ENCODE measurements around the gene RNF144A.
"Not testable (repeated sequence)": the region's sequence is repeated elsewhere in the genome, so short reads cannot be mapped to it uniquely, and the experiment has no call there.

Gene RNF144A

GRCh38 chr2:6896930-6897759 lies 20.1 kb upstream of the RNF144A start:
- peak; percentile 55 for DNase-seq (ENCODE audit: low read depth)
- TF ChIP-seq MYC (IDR thresholded peaks at IDR 0.05; ENCODE audit: low read depth, low read length) (no peak), CTCF (IDR thresholded peaks at IDR 0.05; ENCODE audit: low read depth, low read length) (peak; percentile 63)
- H3K4me3 ChIP-seq (ENCODE audit: low read depth, low read length), result no peak overlapping the region

GRCh38 chr2:6902581-6902980 lies 14.6 kb upstream of the RNF144A start:
- not testable (repeated sequence) for H3K4me3 ChIP-seq (ENCODE audit: low read depth, low read length); DNase-seq (ENCODE audit: low read depth)

GRCh38 chr2:6905668-6906067 lies 11.5 kb upstream of the RNF144A start:
- DNase-seq (ENCODE audit: low read depth), result no peak
- no peak overlapping the region for H3K4me3 ChIP-seq (ENCODE audit: low read depth, low read length)
- TF ChIP-seq MAX (IDR thresholded peaks at IDR 0.05; ENCODE audit: low read depth, low read length), result no peak
- TF ChIP-seq MYC (IDR thresholded peaks at IDR 0.05; ENCODE audit: low read depth, low read length), result no peak
- no peak for TF ChIP-seq POLR2A (IDR thresholded peaks at IDR 0.05; ENCODE audit: extremely low read depth, insufficient read length)
- TF ChIP-seq CTCF (IDR thresholded peaks at IDR 0.05; ENCODE audit: low read depth, low read length), result no peak

DNA sequence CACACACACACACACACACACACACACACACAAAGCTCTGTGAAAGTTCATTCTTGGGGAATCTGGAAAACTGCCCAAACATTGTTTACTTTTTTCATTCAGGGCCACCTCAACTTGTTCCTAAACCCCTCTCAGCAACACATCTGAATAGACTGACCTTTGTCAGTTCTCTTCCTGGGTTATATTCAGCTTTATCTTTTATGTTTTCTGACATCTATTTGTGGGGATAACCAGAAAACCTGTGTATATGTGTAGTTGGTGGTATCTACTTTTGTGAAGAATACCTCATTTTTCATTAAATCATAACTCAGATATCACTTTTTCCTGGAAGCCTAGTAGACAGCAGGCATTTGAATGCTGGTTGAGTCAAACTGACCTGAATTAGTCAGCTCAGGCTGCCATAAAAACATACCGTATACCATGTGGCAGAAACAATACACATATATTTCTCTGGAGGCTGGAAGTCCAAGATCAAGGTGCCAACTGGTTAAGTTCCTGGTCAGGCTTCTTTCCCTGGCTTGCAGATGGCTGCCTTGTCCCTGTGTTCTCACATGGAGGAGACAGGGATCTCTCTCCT lies 11.0 kb upstream of the RNF144A start:
- TF ChIP-seq MYC (IDR thresholded peaks at IDR 0.05; ENCODE audit: low read depth, low read length) (no peak), CTCF (IDR thresholded peaks at IDR 0.05; ENCODE audit: low read depth, low read length) (no peak), MAX (IDR thresholded peaks at IDR 0.05; ENCODE audit: low read depth, low read length) (no peak), POLR2A (IDR thresholded peaks at IDR 0.05; ENCODE audit: extremely low read depth, insufficient read length) (no peak)
- no peak overlapping the region for H3K4me3 ChIP-seq (ENCODE audit: low read depth, low read length)
- no peak for DNase-seq (ENCODE audit: low read depth)

DNA sequence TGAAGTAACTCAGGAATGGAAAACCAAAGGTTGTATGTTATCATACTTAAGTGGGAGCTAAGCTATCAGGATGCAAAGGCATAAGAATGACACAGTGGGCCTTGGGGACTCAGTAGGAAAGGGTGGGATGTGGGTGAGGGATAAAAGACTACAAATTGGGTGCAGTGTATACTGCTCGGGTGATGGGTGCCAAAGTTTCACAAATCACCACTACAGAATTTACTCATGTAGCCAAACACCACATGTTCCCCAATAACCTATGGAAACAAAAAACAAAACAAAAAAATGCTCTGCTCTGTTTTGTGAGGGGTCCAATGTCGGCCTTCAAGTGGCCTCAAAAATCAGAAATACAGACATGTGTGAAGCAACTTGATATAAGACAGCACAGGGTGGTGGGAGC lies 8.9 kb upstream of the RNF144A start:
- DNase-seq (ENCODE audit: low read depth), result no peak
- TF ChIP-seq CTCF (IDR thresholded peaks at IDR 0.05; ENCODE audit: low read depth, low read length) (no peak), MYC (IDR thresholded peaks at IDR 0.05; ENCODE audit: low read depth, low read length) (no peak), MAX (IDR thresholded peaks at IDR 0.05; ENCODE audit: low read depth, low read length) (no peak), POLR2A (IDR thresholded peaks at IDR 0.05; ENCODE audit: extremely low read depth, insufficient read length) (no peak)
- no peak overlapping the region for H3K4me3 ChIP-seq (ENCODE audit: low read depth, low read length)

- DNase-seq (ENCODE audit: low read depth), result peak; percentile 84
- H3K4me3 ChIP-seq (ENCODE audit: low read depth, low read length), result no peak overlapping the region
- TF ChIP-seq POLR2A (IDR thresholded peaks at IDR 0.05; ENCODE audit: extremely low read depth, insufficient read length) (no peak), CTCF (IDR thresholded peaks at IDR 0.05; ENCODE audit: low read depth, low read length) (no peak), MAX (IDR thresholded peaks at IDR 0.05; ENCODE audit: low read depth, low read length) (no peak), MYC (IDR thresholded peaks at IDR 0.05; ENCODE audit: low read depth, low read length) (no peak)
These were observed 7.5 kb upstream of the RNF144A start for GRCh38 chr2:6909431-6910385.

All from NB4 (cell line).